HTERT RPE-1 (cell line): Measurements from ENCODE around the gene GFRA1.

Experiments
- in situ Hi-C: fragments of 300-500 bp; cut with MboI; formaldehyde crosslinking; loops from 4 replicates; pipeline ENCODE4 v1.14.3; 2020; ENCODE audit warnings: low sequenced_read_pairs

Gene GFRA1

DNA sequence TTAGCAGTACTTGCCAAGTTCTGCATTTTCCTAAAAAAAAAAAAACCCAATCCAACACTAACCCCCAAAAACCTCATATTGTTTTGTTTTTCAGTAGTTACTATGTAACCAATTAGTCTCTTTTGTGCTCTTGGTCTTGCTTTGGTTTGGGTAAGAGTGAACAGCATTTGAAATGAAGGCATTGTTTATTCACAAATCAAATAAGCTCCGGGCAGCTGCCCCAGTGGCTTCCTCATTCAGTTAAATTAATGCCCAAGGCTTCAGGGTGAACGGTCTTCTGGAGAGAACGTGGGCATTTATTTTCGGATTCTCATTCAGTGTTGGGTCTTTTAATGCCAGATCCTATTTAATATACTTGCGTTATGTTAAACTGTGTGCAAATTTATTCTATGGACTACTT lies 108.7 kb downstream of the GFRA1 start:
- in situ Hi-C loops: no loop called here

DNA sequence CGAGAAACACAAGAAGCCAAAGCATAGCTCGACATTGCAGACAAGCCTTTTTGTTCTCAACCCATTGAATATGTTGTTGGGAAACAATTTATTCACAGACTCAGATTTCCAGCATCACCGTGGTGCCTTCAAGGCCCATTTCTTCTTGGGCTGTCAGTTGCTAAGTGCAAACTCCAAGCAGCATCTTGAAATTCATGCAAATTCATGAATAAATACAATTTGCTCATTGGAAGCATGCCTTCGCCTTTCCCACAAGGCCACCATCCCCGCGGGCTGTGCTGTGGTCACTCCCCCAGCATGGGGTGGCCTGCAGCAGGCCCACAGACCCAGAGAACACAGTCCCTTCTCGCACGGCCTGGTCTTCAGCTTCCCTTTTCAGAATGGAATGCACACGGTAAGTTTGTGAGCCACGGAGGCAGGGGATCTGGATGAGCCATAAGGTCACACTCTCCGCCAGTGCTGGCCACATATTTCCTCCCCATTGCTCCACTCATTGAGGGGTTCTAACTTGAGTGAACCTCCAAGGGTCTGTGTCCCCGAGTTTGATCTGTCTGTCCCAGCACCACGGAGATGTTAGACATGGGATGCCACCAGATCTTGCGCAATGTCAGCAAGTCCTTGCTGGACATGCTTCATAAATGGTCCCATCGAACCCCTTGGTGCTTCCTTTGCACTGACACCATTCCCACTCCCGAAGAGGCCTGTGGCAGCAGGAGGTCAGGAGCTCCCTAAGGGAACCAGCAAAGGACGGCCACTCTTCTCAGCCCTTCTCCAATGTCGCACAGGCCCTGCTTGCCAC lies 109.5 kb downstream of the GFRA1 start:
- in situ Hi-C loops: no loop called here

DNA sequence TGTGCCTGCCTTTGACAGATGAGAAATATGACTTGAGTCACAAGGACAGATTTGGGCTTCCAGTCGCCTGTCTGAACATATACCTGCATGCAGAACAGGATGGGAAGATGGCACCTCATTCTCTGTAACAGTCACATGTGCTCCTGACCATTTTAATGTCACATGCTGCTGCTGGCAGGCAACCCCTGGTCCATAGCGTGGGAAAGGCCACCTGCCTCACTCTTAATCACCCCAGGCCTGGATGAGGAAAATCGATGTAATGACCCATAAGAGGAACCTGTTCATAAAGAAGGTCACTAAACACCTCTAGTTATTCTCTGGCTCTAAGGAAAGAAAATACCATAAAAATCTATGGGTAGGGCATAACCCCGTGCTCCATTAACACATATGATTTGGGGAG lies 110.2 kb downstream of the GFRA1 start:
- in situ Hi-C loops: no loop called here

DNA sequence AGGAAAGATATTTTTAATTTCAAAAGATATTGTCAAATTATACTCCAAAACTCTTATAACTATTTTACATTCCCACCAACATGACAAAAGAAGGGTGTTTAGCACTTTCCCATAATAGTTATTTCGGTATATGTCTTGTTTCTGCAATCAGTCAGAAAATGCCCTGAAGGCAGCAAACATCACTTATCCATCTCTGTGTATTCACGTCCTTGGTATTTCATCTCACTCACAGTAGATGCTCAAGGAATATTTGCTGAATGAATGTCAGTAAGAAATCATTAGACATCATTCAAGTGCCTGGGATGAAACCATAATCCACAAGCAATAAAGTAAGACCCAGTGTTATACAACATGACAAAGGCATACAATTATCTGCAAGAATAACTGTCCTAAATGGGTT lies 112.7 kb downstream of the GFRA1 start:
- in situ Hi-C loops: no loop called here

DNA sequence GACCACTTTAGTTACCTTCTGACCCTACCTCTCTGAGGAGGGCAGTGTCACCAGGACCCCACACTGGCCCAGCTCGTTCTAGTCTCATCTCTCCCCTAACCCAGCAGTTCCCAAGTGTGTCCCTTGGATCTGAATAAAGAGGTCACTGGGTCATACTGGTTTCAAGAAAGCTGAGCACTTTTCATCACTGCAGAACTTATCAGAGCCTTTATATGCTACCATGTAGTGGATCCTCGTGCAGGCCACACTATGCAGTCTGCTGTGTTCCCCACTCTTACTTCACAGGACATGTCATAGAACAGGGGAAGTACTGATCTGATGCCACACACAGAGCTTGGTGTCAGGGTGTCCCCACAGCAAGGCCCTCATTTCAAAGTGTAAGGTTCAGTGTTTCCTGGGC lies 113.8 kb downstream of the GFRA1 start:
- in situ Hi-C loops: no loop called here

- in situ Hi-C loops: no loop called here
Observed at GRCh38 chr10:116158036-116158435, 115.0 kb downstream of the GFRA1 start.

- in situ Hi-C loops: no loop called here
Observed at GRCh38 chr10:116157485-116157884, 115.5 kb downstream of the GFRA1 start.

GRCh38 chr10:116156819-116157218 lies 116.2 kb downstream of the GFRA1 start:
- in situ Hi-C loops: no loop called here

- in situ Hi-C loops: no loop called here
Observed at GRCh38 chr10:116155191-116155590, 117.8 kb downstream of the GFRA1 start.

GRCh38 chr10:116154651-116155050 lies 118.4 kb downstream of the GFRA1 start:
- in situ Hi-C loops: no loop called here

DNA sequence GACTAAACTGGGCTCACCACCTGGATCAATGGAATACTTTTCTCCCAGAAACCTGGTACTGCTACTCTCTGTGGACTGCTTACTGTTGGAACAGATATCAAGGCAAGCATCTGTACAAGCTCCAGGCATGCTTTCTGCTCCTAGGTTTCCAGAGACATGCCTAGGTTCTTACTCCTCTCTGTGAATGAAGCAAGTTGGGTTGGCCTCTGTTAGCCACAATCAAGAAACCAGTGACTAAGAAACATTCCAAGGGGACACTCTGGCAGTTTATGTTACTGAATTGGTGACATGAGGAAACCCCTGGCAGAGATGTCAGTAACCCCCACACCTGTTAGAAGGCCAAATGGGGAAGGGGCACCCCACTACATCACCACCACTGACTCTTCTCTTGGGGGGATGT lies 121.9 kb downstream of the GFRA1 start:
- in situ Hi-C loops: no loop called here

- in situ Hi-C loops: no loop called here
Observed at GRCh38 chr10:116150606-116151005, 122.4 kb downstream of the GFRA1 start.

GRCh38 chr10:116147147-116147905 lies 125.7 kb downstream of the GFRA1 start:
- in situ Hi-C loops: no loop called here

DNA sequence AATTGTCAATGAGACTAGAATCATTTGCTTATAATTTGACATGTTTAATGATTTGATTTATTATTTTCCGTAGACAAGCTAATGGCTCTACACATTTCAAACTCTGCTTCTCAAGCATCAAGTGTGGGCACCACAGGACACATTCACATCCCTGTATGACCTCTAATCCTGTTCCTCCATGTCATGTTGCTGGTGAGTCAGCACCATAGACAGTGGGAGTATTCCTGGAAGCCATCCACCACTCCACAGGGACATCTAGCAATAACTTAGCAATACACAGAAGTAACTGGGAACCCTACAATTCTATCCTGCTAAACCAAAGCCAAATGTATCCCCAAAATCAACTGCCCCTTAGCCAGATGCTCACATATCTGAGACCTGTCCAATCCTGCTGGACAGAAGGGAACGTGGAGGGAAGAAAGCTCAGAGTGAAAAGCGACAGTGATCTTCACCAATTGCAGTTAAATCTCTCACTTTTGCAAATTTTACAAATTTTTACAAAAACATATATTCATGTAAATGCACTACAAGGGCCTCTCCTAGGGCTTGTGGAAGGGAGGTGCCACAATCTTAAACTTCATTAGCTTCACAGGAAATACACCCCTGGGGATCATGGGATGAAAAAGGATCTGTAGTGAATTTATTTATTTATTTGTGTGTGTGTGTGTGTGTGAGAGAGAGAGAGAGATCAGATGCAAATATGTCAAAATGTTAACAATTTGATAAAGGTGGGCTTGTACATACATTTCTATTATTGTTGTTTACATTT lies 126.5 kb downstream of the GFRA1 start:
- in situ Hi-C loops: no loop called here

- in situ Hi-C loops: no loop called here
Observed at GRCh38 chr10:116143673-116144222, 129.3 kb downstream of the GFRA1 start.

DNA sequence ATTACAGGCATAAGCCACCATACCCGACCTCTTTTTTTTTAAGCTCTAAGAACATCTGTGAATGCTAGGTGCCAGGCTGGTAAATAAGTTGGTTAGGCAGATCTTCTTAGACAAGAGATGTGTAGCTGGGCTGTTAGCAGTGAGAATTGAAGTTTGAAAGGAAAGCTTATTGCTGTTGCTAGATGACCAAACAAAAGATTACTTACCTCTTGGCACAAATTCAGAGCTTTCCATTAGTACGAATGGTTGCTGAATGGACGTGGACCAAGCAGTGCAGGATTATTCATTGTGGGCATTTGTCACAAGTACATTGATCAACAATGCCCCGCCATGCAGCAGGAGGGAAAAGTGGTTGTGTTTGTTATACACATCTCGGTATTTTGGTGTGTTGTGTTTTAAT lies 131.2 kb downstream of the GFRA1 start:
- in situ Hi-C loops: no loop called here

GRCh38 chr10:116141246-116141645 lies 131.8 kb downstream of the GFRA1 start:
- in situ Hi-C loops: no loop called here

DNA sequence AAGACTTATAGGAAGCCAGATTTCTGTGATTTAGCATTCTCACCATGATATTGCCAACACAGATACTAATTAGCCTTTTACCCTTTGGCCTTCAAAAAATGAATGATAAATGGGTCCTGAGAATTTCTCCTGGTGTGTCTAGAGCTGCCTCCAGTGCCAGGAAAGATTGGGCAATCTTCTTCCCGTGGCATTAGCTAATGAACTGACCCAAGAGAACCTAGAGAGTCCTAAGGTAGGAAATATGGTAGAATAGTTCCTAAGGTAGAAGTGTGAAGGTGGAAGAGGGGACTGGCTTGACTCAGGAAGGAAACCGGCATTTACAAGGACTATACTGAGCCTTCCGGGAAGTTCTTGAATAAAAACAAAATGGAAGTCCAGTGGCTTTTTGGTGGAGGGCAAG lies 133.1 kb downstream of the GFRA1 start:
- in situ Hi-C loops: no loop called here

DNA sequence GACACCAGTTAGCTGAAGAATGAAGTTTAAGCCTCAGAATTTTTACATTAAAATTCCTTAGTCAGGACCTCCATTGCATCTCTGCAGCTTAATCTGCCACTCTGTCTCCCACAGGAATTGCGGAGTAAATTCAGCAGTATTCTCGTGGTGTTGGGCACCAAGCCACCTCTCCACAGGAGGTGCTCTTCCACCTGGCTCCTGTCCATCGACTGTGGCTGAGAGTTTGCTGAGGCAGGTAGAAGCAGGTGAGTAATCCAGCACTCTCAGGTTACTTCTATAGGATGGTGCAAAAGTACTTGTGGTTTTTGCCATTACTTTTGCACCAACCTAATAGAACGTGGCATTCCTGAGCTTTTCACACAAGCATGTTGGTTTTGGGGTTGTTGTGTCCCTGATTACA lies 134.1 kb downstream of the GFRA1 start:
- in situ Hi-C loops: no loop called here

- in situ Hi-C loops: no loop called here
Observed at GRCh38 chr10:116136261-116136660, 136.7 kb downstream of the GFRA1 start.

DNA sequence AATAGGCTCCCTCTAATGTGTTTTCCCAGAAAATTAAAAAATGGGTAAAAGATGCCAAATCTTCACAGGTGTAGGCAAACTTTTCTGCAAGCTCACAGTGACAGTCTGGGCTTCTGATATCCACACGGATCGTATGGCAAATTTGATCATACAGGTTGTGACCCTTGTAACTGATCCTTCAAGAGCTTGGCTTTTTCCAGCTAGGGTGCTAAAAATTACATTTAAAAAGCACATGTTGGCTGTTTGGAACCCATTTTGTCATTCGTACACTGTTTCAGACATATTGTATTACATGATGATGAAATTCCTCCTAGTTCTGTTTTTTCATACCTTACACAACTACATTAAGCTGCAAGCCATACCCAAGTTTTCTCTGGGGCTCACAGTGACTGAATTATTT lies 138.7 kb downstream of the GFRA1 start:
- in situ Hi-C loops: no loop called here
